Fibroblast of lung (primary cell): Measurements from ENCODE around the gene SPTBN5. TPM values are rescaled to one million over a fixed set of nuclear protein-coding genes. Genes with fewer than 3 reads are reported as not detected.

Source experiments
- DNase-seq, 2 donors: peaks; one replicate each; pipeline versions ENCODE4 v3.0.0 to v3.0.0-alpha.2; 2010; ENCODE audit warnings: low read depth in 2 of 2
- H2AFZ ChIP-seq: 2 replicates; pipeline ENCODE4 v1.5.1; 2012; ENCODE audit warnings: low read length, control low read depth, inconsistent platforms
- H3K27ac ChIP-seq: 2 replicates; pipeline ENCODE4 v1.5.1; 2011; ENCODE audit warnings: low read length, control low read depth; ENCODE audit not compliant: insufficient read depth
- H3K27me3 ChIP-seq: 2 replicates; pipeline ENCODE4 v1.5.1; 2011; ENCODE audit warnings: mild to moderate bottlenecking, low read length; ENCODE audit not compliant: control insufficient read depth, insufficient read depth
- H3K36me3 ChIP-seq: 2 replicates; pipeline ENCODE4 v1.5.1; 2011; ENCODE audit warnings: low read length; ENCODE audit not compliant: control insufficient read depth, insufficient read depth
- H3K4me1 ChIP-seq: 2 replicates; pipeline ENCODE4 v1.5.1; 2011; ENCODE audit warnings: low read length; ENCODE audit not compliant: control insufficient read depth, insufficient read depth; ENCODE audit errors: extremely low read depth
- H3K4me2 ChIP-seq: 2 replicates; pipeline ENCODE4 v1.5.1; 2011; ENCODE audit warnings: low read length, control low read depth; ENCODE audit not compliant: insufficient read depth; ENCODE audit errors: extremely low read depth
- H3K4me3 ChIP-seq, 4 experiments: fragments of 200-600 bp in 1 of 4; sonication (generic) in 1 of 4; replicated peaks in 1 of 4; 2 replicates each; pipeline ENCODE4 v1.5.1; 2011 to 2016; ENCODE audit warnings: low read length in 4 of 4, low read depth in 3 of 4, mild to moderate bottlenecking in 3 of 4, control low read depth in 2 of 4, inconsistent platforms in 1 of 4, mixed read lengths in 1 of 4; ENCODE audit not compliant: insufficient read depth in 1 of 4; ENCODE audit errors: control extremely low read depth in 1 of 4
- H3K79me2 ChIP-seq: 2 replicates; pipeline ENCODE4 v1.5.1; 2012; ENCODE audit warnings: mild to moderate bottlenecking, low read length, inconsistent platforms; ENCODE audit not compliant: control insufficient read depth, insufficient read depth
- H3K9ac ChIP-seq: 2 replicates; pipeline ENCODE4 v1.5.1; 2011; ENCODE audit warnings: mild to moderate bottlenecking, low read length, control low read depth; ENCODE audit not compliant: insufficient read depth
- H3K9me3 ChIP-seq: 2 replicates; pipeline ENCODE4 v1.5.1; 2012; ENCODE audit warnings: low read depth, low read length; ENCODE audit not compliant: control insufficient read depth, insufficient read depth
- H4K20me1 ChIP-seq: 2 replicates; pipeline ENCODE4 v1.5.1; 2011; ENCODE audit warnings: low read length; ENCODE audit not compliant: control insufficient read depth, insufficient read depth; ENCODE audit errors: extremely low read depth
- CTCF ChIP-seq, 2 donors: IDR thresholded peaks in 1 of 2; conservative IDR thresholded peaks in 1 of 2; 1 replicate in 1 of 2; 2 replicates in 1 of 2; pipeline ENCODE4 v1.5.1; 2011 to 2012; ENCODE audit warnings: low read length in 2 of 2, control low read depth in 1 of 2, inconsistent platforms in 1 of 2, low read depth in 1 of 2, mild to moderate bottlenecking in 1 of 2
- EZH2 ChIP-seq: IDR thresholded peaks from 2 replicates; pipeline ENCODE4 v1.5.1; 2012; ENCODE audit warnings: low read length, control low read depth, mild to moderate bottlenecking; ENCODE audit errors: missing control alignments
- polyA plus RNA-seq, 2 donors: library from polyadenylated mRNA; depleted of rRNA in 1 of 2; stranded (reverse) in 1 of 2; unstranded in 1 of 2; fragments of >200 nt; gene quantifications; 2 replicates each; pipeline ENCODE4 v1.2.1, GENCODE V29; 2011 to 2012; ENCODE audit warnings: missing spikeins in 1 of 2
- total RNA-seq: library from RNA; depleted of rRNA; stranded (reverse); fragments of >200 nt; gene quantifications from 2 replicates; pipeline ENCODE4 v1.2.1, GENCODE V29; 2014

SPTBN5 gene
- total and polyA plus RNA-seq, 2 donors (not counting 1 experiment from before 2014, with no cell fraction given), result 0.43 to 0.66 TPM

- Histone ChIP-seq H3K27ac (no peak overlapping the region), H4K20me1 (no peaks in the 10 kb centered on the region), H3K36me3 (no peaks in the 10 kb centered on the region), H3K4me1 (peaks cover 27% of the 10 kb centered on the region), H3K79me2 (peaks cover 8% of the 10 kb centered on the region), H3K9ac (no peak overlapping the region), H3K9me3 (no peaks in the 10 kb centered on the region), H2AFZ (no peak overlapping the region), H3K4me3 (no peak overlapping the region), H3K4me2 (no peak overlapping the region), H3K27me3 (no peaks in the 10 kb centered on the region)
- TF ChIP-seq CTCF (conservative IDR thresholded peaks at IDR 0.05 in 1 of 2, IDR thresholded peaks at IDR 0.05 in 1 of 2; ENCODE audit: low read depth in 1 of 2, low read length in 2 of 2), result no peak
- TF ChIP-seq EZH2, result no peak
- no peak for DNase-seq
These were observed 38.8 kb upstream of the SPTBN5 start for GRCh38 chr15:41932511-41933289.

GRCh38 chr15:41932101-41932500 is 38.2 kb upstream of the SPTBN5 start:
- H4K20me1 ChIP-seq, result no peaks in the 10 kb centered on the region
- H2AFZ ChIP-seq, result no peak overlapping the region
- no peak overlapping the region for H3K4me3 ChIP-seq
- no peaks in the 10 kb centered on the region for H3K27me3 ChIP-seq
- H3K27ac ChIP-seq, result no peak overlapping the region
- no peak for DNase-seq
- peaks cover 8% of the 10 kb centered on the region for H3K79me2 ChIP-seq
- peaks cover 28% of the 10 kb centered on the region for H3K4me1 ChIP-seq
- H3K36me3 ChIP-seq, result no peaks in the 10 kb centered on the region
- H3K9me3 ChIP-seq, result no peaks in the 10 kb centered on the region
- H3K9ac ChIP-seq, result no peak overlapping the region
- TF ChIP-seq CTCF (conservative IDR thresholded peaks at IDR 0.05 in 1 of 2, IDR thresholded peaks at IDR 0.05 in 1 of 2; ENCODE audit: low read depth in 1 of 2, low read length in 2 of 2), result no peak
- no peak for TF ChIP-seq EZH2
- no peak overlapping the region for H3K4me2 ChIP-seq

- Histone ChIP-seq H3K9ac (no peak overlapping the region), H3K27me3 (no peaks in the 10 kb centered on the region), H2AFZ (no peak overlapping the region), H3K9me3 (no peaks in the 10 kb centered on the region), H3K36me3 (no peaks in the 10 kb centered on the region), H3K27ac (peak overlapping the region; percentile 69), H3K4me1 (peaks cover 28% of the 10 kb centered on the region), H3K4me3 (no peak overlapping the region), H4K20me1 (no peaks in the 10 kb centered on the region), H3K4me2 (peak overlapping the region; percentile 46), H3K79me2 (peaks cover 8% of the 10 kb centered on the region)
- TF ChIP-seq EZH2, result no peak
- no peak for TF ChIP-seq CTCF (conservative IDR thresholded peaks at IDR 0.05 in 1 of 2, IDR thresholded peaks at IDR 0.05 in 1 of 2; ENCODE audit: low read depth in 1 of 2, low read length in 2 of 2)
- no peak for DNase-seq
These were observed 37.0 kb upstream of the SPTBN5 start for GRCh38 chr15:41930867-41931222.
